GM19025 (cell line): ENCODE measurements around the gene LEPR.

ENCODE experiments used
- ATAC-seq: cut with Tn5 transposase; IDR thresholded peaks from one replicate; pipeline ENCODE4 v1.9.1; 2021; ENCODE audit warnings: mild to moderate bottlenecking, low read depth, moderate library complexity; ENCODE audit not compliant: unreplicated experiment

LEPR gene

GRCh38 chr1:65409314-65409713 lies 11.2 kb upstream of the LEPR start:
- no peak for ATAC-seq

- no peak for ATAC-seq
Measured at GRCh38 chr1:65409816-65410326, 10.6 kb upstream of the LEPR start.

- ATAC-seq = no peak
Measured at GRCh38 chr1:65412256-65412983, 8.0 kb upstream of the LEPR start.

GRCh38 chr1:65412984-65413375 lies 7.5 kb upstream of the LEPR start:
- ATAC-seq = no peak

- no peak for ATAC-seq
Measured at GRCh38 chr1:65414538-65414937, 5.9 kb upstream of the LEPR start.

- no peak for ATAC-seq
Measured at GRCh38 chr1:65416767-65417166, 3.7 kb upstream of the LEPR start.

GRCh38 chr1:65417729-65418128 lies 2.7 kb upstream of the LEPR start:
- ATAC-seq = no peak

GRCh38 chr1:65418522-65419185 lies 1.8 kb upstream of the LEPR start:
- ATAC-seq = no peak

- ATAC-seq = peak; percentile 90
Measured at GRCh38 chr1:65419681-65420589, 533 bp upstream of the LEPR start.

- no peak for ATAC-seq
Measured at GRCh38 chr1:65421351-65422025, 1.0 kb downstream of the LEPR start.

GRCh38 chr1:65422241-65423203 lies 2.1 kb downstream of the LEPR start:
- ATAC-seq = no peak

- no peak for ATAC-seq
Measured at GRCh38 chr1:65423884-65424572, 3.6 kb downstream of the LEPR start.

GRCh38 chr1:65424573-65424889 lies 4.1 kb downstream of the LEPR start:
- no peak for ATAC-seq

- ATAC-seq = no peak
Measured at GRCh38 chr1:65425006-65425405, 4.5 kb downstream of the LEPR start.

GRCh38 chr1:65425697-65426096 lies 5.2 kb downstream of the LEPR start:
- no peak for ATAC-seq

GRCh38 chr1:65429078-65429477 lies 8.6 kb downstream of the LEPR start:
- no peak for ATAC-seq

- ATAC-seq = no peak
Measured at GRCh38 chr1:65429806-65430205, 9.3 kb downstream of the LEPR start.

GRCh38 chr1:65431111-65431705 lies 10.7 kb downstream of the LEPR start:
- no peak for ATAC-seq

GRCh38 chr1:65432918-65433317 lies 12.4 kb downstream of the LEPR start:
- no peak for ATAC-seq
